GM18873 (cell line): ENCODE results near the gene MALAT1.

Experiments used
- ATAC-seq: cut with Tn5 transposase; IDR thresholded peaks from one replicate; pipeline ENCODE4 v1.9.1; 2021; ENCODE audit warnings: mild to moderate bottlenecking, moderate library complexity, moderate number of reproducible peaks; ENCODE audit not compliant: unreplicated experiment, low FRiP score

The MALAT1 gene

DNA sequence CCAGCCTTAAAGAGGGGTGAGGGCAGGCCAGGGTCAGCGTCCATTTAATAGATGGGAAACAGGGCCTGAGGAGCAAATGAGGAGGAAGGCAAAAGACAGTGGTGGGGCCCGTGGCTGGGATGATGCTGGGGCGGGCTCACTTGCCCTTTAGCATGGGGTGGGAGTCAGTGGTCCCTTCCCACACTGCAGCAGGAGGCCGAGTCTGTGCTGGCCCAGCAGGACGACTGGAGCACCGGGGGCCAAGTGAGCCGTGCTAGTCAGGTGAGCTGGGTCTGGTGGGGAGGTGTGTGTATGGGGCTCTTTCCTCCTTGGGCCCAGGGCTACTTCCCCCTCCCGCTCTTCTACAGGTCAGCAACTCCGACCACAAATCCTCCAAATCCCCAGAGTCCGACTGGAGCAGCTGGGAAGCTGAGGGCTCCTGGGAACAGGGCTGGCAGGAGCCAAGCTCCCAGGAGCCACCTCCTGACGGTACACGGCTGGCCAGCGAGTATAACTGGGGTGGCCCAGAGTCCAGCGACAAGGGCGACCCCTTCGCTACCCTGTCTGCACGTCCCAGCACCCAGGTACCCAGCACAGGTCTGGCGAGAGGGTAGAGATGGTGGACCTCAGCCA is 38.9 kb downstream of the MALAT1 start:
- ATAC-seq: no peak

GRCh38 chr11:65538232-65538914 is 39.5 kb downstream of the MALAT1 start:
- ATAC-seq: no peak

- no peak for ATAC-seq
Observed at GRCh38 chr11:65538915-65539743, 40.3 kb downstream of the MALAT1 start.

- ATAC-seq: no peak
Observed at GRCh38 chr11:65539744-65540289, 41.0 kb downstream of the MALAT1 start.

DNA sequence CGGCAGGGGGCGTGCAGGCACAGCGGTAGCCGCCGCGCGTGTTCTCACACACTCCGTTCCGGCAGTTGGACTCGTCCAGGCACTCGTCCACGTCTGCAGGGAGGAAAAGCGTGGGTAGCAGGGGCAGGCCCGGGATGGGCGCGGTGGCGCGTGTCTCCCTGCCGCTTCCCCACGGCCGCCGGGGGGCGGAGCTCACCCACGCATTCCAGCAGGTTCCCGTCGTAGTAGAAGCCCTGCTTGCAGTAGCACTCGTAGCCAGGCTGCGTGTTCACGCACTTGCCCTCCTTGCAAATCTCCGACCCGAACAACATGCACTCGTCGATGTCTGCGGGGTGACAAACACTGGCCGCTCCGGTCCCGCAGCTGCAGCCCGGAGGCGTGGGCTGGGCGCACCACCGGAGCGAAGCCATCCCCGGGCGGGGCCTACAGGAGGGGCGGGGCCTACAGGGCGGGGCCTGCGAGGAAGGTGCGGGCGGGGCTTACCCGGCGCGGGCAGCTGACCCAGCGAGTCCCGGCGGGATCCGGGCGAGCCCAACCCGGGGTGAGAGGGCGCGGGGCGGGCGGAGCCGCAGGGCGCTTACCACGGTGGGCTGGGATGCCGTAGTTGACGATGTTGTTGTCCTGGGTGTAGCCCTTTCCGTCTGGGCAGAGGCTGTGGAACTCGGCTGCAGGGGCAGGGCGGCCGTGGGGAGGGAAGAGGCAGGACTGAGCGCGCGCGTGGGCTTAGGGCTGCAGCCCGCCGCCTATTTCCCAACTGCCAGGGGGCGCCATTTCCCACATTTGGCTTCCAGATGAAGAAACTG is 41.6 kb downstream of the MALAT1 start:
- peak; percentile 37 for ATAC-seq

GRCh38 chr11:65541093-65541982 is 42.5 kb downstream of the MALAT1 start:
- no peak for ATAC-seq

DNA sequence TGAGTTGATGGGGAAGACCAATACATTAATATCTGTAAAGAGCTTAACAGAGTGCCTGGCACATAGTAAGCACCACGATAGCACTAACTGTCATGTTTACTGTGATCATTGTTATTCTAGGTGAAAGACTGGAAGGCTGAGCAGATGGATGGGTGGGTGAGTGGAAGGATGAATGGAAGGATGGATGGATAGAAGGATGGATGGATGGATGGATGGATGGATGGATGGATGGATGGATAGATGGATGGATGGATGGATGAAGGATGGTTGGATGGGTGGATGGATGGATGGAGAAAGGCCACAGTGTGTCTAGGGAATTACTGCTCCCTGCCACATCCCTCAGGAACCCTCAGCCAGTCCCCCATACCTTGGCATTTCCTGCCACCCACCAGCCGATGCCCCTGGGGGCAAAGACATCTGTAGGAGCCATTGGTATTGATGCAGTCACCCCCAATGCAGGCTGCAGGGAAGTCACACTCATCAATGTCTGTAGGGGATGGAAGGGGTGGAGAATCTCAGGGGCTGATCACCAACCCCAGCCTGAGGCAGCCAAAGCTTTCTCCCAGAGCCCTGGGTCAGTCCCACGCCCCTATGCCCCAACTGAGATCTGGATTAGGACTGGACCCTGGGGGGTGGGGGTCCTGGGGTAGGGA is 44.0 kb downstream of the MALAT1 start:
- ATAC-seq: no peak

DNA sequence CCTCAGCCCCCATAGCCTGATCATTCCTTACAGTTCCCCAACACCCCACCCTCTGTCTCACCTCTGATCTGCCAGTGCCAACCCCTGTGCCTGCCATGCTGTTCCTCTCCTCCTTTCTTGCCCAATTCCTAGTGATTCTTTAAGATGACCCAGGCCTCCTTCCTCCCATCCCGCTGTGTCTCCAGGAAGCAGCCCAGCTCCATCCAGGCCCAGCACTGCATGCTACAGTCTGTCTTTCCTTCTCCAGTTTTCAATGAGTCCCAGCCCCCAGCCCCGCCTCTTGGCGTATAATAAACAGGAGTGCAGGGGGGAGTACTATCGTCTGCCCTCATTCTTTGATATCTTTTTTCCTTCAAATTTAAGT is 47.0 kb downstream of the MALAT1 start:
- ATAC-seq: no peak

- ATAC-seq: peak; percentile 46
Observed at GRCh38 chr11:65546217-65546958, 47.5 kb downstream of the MALAT1 start.

- ATAC-seq: no peak
Observed at GRCh38 chr11:65547446-65548125, 48.7 kb downstream of the MALAT1 start.

DNA sequence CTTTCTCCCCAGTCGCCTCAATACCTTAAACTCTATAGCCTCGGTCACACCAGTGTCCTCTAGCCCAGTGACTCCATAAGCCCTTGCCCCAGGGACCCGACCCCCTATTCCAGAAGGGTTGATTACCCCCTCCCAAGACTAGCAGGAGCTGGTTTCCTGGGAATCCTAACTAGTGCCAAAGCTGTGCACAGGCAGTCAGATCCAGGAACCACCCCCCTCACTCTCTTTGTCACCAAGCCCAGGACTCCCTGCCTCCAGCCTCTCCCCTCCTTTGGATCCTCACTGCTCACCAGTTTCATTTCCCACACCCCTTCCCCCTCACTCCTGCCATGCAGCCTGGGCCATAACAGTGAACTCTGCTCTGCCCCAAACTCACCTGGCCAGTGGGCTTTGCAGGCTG is 49.5 kb downstream of the MALAT1 start:
- ATAC-seq: no peak

DNA sequence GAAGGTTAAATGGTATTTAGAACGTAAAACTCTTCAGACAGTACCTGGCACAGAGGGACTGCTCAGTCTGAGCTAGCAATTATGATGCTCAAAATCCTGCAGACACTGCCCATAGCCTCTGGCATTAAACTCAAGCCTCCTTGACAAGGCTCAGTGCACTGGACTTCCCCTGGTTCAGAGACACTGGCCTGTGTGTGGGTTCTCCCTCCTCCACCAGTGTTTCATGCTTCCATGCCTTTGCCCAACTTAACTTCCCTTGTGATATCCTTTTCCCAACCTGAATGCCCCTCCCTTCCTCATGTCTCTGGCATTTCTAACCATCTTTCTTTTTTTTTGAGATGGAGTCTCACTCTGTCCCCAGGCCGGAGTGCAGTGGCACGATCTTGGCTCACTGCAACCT is 50.3 kb downstream of the MALAT1 start:
- ATAC-seq: no peak

DNA sequence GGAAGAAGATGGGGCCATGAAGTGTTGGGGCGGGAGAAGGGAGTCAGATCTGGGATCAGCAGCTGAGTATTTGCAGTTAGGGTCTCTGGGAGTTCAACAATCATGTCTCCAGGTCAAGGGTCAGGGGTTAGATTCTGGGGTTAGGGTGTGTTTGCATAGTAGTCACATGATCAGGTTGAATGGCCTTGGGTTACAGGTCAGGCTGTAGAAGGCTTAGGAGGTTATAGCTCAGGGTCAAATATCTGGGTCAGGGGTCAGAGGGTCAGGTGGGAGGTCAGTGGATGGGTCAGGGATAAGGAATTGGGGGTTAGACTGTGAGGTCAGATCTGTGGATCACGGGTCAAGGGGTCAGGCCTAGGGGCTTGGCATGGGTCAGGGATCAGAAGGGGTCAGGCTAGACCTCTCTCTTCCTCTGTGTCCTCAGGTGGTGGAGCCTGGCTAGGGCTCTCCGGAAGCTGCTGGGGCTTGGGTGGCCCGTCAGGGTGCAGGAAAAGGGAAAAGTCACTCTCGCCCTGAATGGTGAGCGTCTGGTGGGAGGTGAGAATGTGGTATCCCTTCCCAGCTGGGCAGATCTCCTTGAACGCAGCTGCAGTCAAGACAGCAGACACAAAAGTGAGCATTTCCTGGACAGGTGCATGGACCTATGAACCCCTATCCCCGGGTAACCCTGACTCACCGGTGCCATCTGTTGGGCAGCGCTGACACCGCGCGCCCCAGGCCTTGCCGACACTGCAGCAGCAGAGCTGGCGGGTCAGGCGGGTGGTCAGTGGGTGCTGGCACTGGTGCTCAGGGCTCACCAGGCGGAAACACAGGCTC is 52.9 kb downstream of the MALAT1 start:
- ATAC-seq: no peak

- ATAC-seq: no peak
Observed at GRCh38 chr11:65552388-65552951, 53.6 kb downstream of the MALAT1 start.

DNA sequence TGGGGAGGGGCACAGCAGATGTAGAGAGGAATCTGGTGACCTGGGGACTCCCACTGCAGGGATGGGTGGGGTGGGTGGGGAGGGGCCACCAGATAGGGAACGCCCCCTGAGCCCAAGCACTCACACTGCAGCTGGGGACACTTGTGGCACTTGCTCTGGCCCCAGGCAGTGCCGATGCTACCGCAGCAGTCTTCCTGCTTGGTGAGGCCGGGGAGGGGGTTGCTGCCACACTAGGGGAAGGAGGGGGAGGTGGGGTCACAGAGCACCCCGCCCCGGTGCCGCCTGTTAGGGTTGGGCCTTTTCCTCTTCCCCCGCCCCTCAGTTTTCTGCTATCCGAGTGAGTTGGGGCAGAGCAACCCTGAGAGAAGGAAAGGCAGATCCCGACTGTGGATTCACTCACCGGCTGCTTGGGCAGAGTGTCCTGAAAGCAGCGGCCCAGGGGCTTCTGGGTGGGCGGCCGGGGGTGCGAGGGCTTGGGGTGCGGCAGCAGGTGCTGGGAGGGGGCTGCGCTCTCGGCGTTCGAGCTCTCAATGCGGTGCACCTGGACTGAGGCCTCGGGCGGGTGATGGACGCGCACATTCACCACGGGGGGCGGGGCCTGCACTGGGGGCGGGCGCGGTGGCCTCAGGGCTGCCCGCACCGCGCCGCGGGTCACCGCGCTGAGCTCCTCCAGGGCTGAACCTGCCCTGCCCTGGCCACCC is 54.6 kb downstream of the MALAT1 start:
- ATAC-seq: no peak
